A549 (cell line): ENCODE data around the gene PPHLN1. TPM values are rescaled to one million over a fixed set of nuclear protein-coding genes. Genes with fewer than 3 reads are reported as not detected.

Experiments used
- ATAC-seq, 2 experiments: fragments of 200-7000 bp in 1 of 2; fragments of >200 bp in 1 of 2; cut with Nextera tagmentation in 1 of 2; cut with Tn5 transposase in 1 of 2; 3 replicates each; pipeline versions ENCODE4 v1.8.0 to v1.9.1; 2018 to 2020; ENCODE audit warnings: mild to moderate bottlenecking in 1 of 2, moderate library complexity in 1 of 2
- CTCF ChIA-PET: fragments of 300-600 bp; sonication (Branson Sonifier 250); formaldehyde crosslinking; extraction: SDS; loops from one replicate; lab custom pipeline; 2021; ENCODE audit warnings: antibody characterized with exemption, inconsistent platforms; lab: Yijun Ruan, JAX
- POLR2A ChIA-PET: fragments of 350-600 bp; formaldehyde crosslinking; extraction: SDS; loops from one replicate; lab custom pipeline; 2021; ENCODE audit warnings: antibody characterized with exemption, inconsistent platforms; lab: Yijun Ruan, JAX
- DNase-seq, 2 experiments: peaks; one replicate each; pipeline versions ENCODE4 v3.0.0 to v3.0.0-alpha.2; 2011 to 2016; ENCODE audit warnings: low read depth in 1 of 2, low spot score in 1 of 2
- FAIRE-seq: peaks from 2 replicates; lab custom pipeline; 2011; peaks lifted over from hg19 to GRCh38; lab: Jason Lieb, UNC
- H3K27ac ChIP-seq, 2 experiments: fragments of >200 bp; sonication (Bioruptor Twin); formaldehyde crosslinking; 3 replicates each; pipeline ENCODE4 v1.5.1; 2016 to 2017
- H3K4me1 ChIP-seq: fragments of >200 bp; sonication (Bioruptor Twin); formaldehyde crosslinking; 3 replicates; pipeline ENCODE4 v1.6.1; 2016
- H3K4me2 ChIP-seq: fragments of >200 bp; sonication (Bioruptor Twin); formaldehyde crosslinking; 3 replicates; pipeline ENCODE4 v1.6.1; 2016
- H3K4me3 ChIP-seq: fragments of >200 bp; sonication (Bioruptor Twin); formaldehyde crosslinking; 3 replicates; pipeline ENCODE4 v1.5.1; 2016
- H3K9me3 ChIP-seq: fragments of >200 bp; sonication (Bioruptor Twin); formaldehyde crosslinking; 3 replicates; pipeline ENCODE4 v1.6.1; 2016
- ATOH8 ChIP-seq: fragments of 250-450 bp; sonication (Bioruptor Pico); IDR thresholded peaks from 2 replicates; pipeline ENCODE4 v1.5.0; 2020; ENCODE audit warnings: low read depth, mild to moderate bottlenecking, moderate library complexity
- BCL3 ChIP-seq: fragments of >200 bp; sonication (Bioruptor Twin); formaldehyde crosslinking; IDR thresholded peaks from 3 replicates; pipeline ENCODE4 v1.6.1; 2016
- CBX8 ChIP-seq: fragments of 200-600 bp; sonication (generic); IDR thresholded peaks from 2 replicates; pipeline ENCODE4 v1.6.1; 2016
- CEBPB ChIP-seq, 2 experiments: fragments of >200 bp in 1 of 2; sonication (Bioruptor Twin) in 1 of 2; formaldehyde crosslinking in 1 of 2; IDR thresholded peaks; 2 replicates each; pipeline ENCODE4 v1.6.1; 2012 to 2016
- EHMT2 ChIP-seq: fragments of 200-600 bp; sonication (generic); IDR thresholded peaks from 2 replicates; pipeline ENCODE4 v1.6.1; 2016; ENCODE audit warnings: antibody characterized with exemption, low read depth, mild to moderate bottlenecking, moderate library complexity
- HEYL ChIP-seq: fragments of 250-450 bp; sonication (Bioruptor Pico); IDR thresholded peaks from 2 replicates; pipeline ENCODE4 v1.8.0; 2021; ENCODE audit warnings: mild to moderate bottlenecking, moderate library complexity
- HOXB5 ChIP-seq: fragments of 250-450 bp; sonication (Bioruptor Pico); IDR thresholded peaks from 2 replicates; pipeline ENCODE4 v1.5.0; 2020; ENCODE audit warnings: mild to moderate bottlenecking, moderate library complexity
- JUN ChIP-seq, 2 experiments: fragments of >200 bp; sonication (Bioruptor Twin); formaldehyde crosslinking; IDR thresholded peaks; 2 replicates in 1 of 2; 3 replicates in 1 of 2; pipeline ENCODE4 v1.6.1; 2016 to 2017
- KDM5A ChIP-seq: fragments of 200-600 bp; sonication (generic); IDR thresholded peaks from 2 replicates; pipeline ENCODE4 v1.6.1; 2016; ENCODE audit warnings: antibody characterized with exemption, mild to moderate bottlenecking
- MAFK ChIP-seq: fragments of 450-650 bp; IDR thresholded peaks from 2 replicates; pipeline ENCODE4 v1.6.1; 2014; ENCODE audit not compliant: partially characterized antibody
- MYC ChIP-seq: IDR thresholded peaks from 2 replicates; pipeline ENCODE4 v1.6.1; 2012; ENCODE audit warnings: mild to moderate bottlenecking, inconsistent platforms, low read length, improper control_type of control experiment, borderline replicate concordance
- NFE2L2 ChIP-seq: fragments of 150-350 bp; conservative IDR thresholded peaks from 2 replicates; pipeline ENCODE4 v1.6.1; 2014; ENCODE audit warnings: low read length
- RAD21 ChIP-seq, 2 experiments: fragments of >200 bp in 1 of 2; sonication (Bioruptor Twin) in 1 of 2; formaldehyde crosslinking in 1 of 2; IDR thresholded peaks in 1 of 2; conservative IDR thresholded peaks in 1 of 2; 2 replicates in 1 of 2; 3 replicates in 1 of 2; pipeline ENCODE4 v1.6.1; 2012 to 2018; ENCODE audit warnings: inconsistent platforms in 1 of 2
- RARB ChIP-seq: fragments of 250-450 bp; sonication (Bioruptor Pico); IDR thresholded peaks from 2 replicates; pipeline ENCODE4 v1.8.0; 2021; ENCODE audit warnings: mild to moderate bottlenecking, moderate library complexity
- REST ChIP-seq: fragments of 200-600 bp; sonication (generic); IDR thresholded peaks from 2 replicates; pipeline ENCODE4 v1.6.1; 2016; ENCODE audit warnings: antibody characterized with exemption, mild to moderate bottlenecking, moderate library complexity
- SREBF2 ChIP-seq: fragments of 450-650 bp; IDR thresholded peaks from 2 replicates; pipeline ENCODE4 v1.6.1; 2014; ENCODE audit warnings: mild to moderate bottlenecking, moderate library complexity
- WGBS: methylation state at CpG from one replicate; pipeline ENCODE4 v1.1.6; 2017; ENCODE audit errors: missing lambda C conversion rate; 5-methylcytosine and 5-hydroxymethylcytosine counted together
- polyA plus RNA-seq, 4 experiments: library from polyadenylated mRNA; depleted of rRNA in 3 of 4; stranded (reverse); fragments of >200 nt; fragmentation: RNase III in 1 of 4; extraction: RNeasy Plus Mini Kit Qiagen cat#74134 plus additional on column Dnase treatment in 1 of 4; gene quantifications; 2 replicates in 3 of 4; 3 replicates in 1 of 4; pipeline ENCODE4 v1.2.3, GENCODE V29; 2011 to 2017
- small RNA-seq, 6 experiments: library from RNA; depleted of rRNA; stranded (forward); fragments of <200 nt; gene quantifications; one replicate each; pipeline ENCODE3, GENCODE V24; 2012

Gene PPHLN1
- polyA plus RNA-seq, 2 of the 4 experiments (the other 2 are of a cell fraction): 55.5 to 135 TPM

- FAIRE-seq (no peak), ATAC-seq (no peak), DNase-seq (no peak)
- Histone ChIP-seq H3K4me3 (no peak overlapping the region), H3K4me2 (no peak overlapping the region), H3K9me3 (no peaks in the 10 kb centered on the region), H3K4me1 (no peaks in the 10 kb centered on the region), H3K27ac (no peak overlapping the region)
- POLR2A ChIA-PET: interaction anchor here (0.6 kb wide), 1 partner anchor 101 kb away, joined by 7 read pairs; no protein-coding TSS in a partner anchor
- 64% methylated on average over 5 of the region's 5 CpGs for WGBS
- no peak for TF ChIP-seq HEYL (CRISPR knock-in tag)
- TF ChIP-seq MAFK: no peak
- TF ChIP-seq HOXB5 (CRISPR knock-in tag): no peak
- no peak for TF ChIP-seq ATOH8 (CRISPR knock-in tag)
- no peak for TF ChIP-seq RAD21 (conservative IDR thresholded peaks at IDR 0.05 in 1 of 2, IDR thresholded peaks at IDR 0.05 in 1 of 2)
- TF ChIP-seq JUN (IDR thresholded peaks at IDR 0.05): no peak
- no peak for TF ChIP-seq NFE2L2
- TF ChIP-seq KDM5A: no peak
- no peak for TF ChIP-seq CBX8
- TF ChIP-seq RARB (CRISPR knock-in tag): no peak
- no peak for TF ChIP-seq REST
- TF ChIP-seq CEBPB (IDR thresholded peaks at IDR 0.05): no peak
- no peak for TF ChIP-seq EHMT2
- TF ChIP-seq MYC: no peak
- TF ChIP-seq SREBF2: no peak
- no peak for TF ChIP-seq BCL3
- CTCF ChIA-PET: interaction anchor here (1.1 to 3.2 kb wide), 3 partner anchors 8 to 10 kb away, joined by 3 to 19 read pairs (median 3); no protein-coding TSS in a partner anchor
Observed at GRCh38 chr12:42490261-42490842, 164.4 kb downstream of the PPHLN1 start.

Small RNAs within 50 kb of the gene (small RNA-seq; reads per million reads assigned to genes)
- gene MIR7851 (0 to 2.1 (median 0.30) reads per million in 6 experiments), gene RF00019 (0 reads per million in 6 experiments), gene RF00090 (0 reads per million in 6 experiments), gene RNU6-249P (0 reads per million in 6 experiments)

Other genes starting within 250 kb of the PPHLN1 start
- 19.3 and 25.0 TPM in 2 replicates for gene GXYLT1, start 181.3 kb upstream of the PPHLN1 start, polyA plus RNA-seq (2011; rRNA removed)
- 11.2 to 12.9 TPM (median 11.6 TPM) in 3 replicates for gene GXYLT1, start 181.3 kb upstream of the PPHLN1 start, polyA plus RNA-seq (2017; fragmentation: RNase III; extraction: RNeasy Plus Mini Kit Qiagen cat#74134 plus additional on column Dnase treatment)
- gene YAF2, start 87.9 kb upstream of the PPHLN1 start, polyA plus RNA-seq (2011; rRNA removed): 39.7 and 49.2 TPM in 2 replicates
- 18.7 to 21.5 TPM (median 19.7 TPM) in 3 replicates for gene YAF2, start 87.9 kb upstream of the PPHLN1 start, polyA plus RNA-seq (2017; fragmentation: RNase III; extraction: RNeasy Plus Mini Kit Qiagen cat#74134 plus additional on column Dnase treatment)
- 49.6 and 93.0 TPM in 2 replicates for gene ZCRB1, start 73 bp upstream of the PPHLN1 start, polyA plus RNA-seq (2011; rRNA removed)
- gene ZCRB1, start 73 bp upstream of the PPHLN1 start, polyA plus RNA-seq (2017; fragmentation: RNase III; extraction: RNeasy Plus Mini Kit Qiagen cat#74134 plus additional on column Dnase treatment): 62.7 to 65.9 TPM (median 65.6 TPM) in 3 replicates